Keratinocyte (primary cell): ENCODE measurements around the gene SLC7A7. TPM values are rescaled to one million over a fixed set of nuclear protein-coding genes. Genes with fewer than 3 reads are reported as not detected.

Experiments used
- DNase-seq: peaks from one replicate; pipeline ENCODE4 v3.0.0-alpha.2; 2011; ENCODE audit warnings: low read depth, missing footprints, low spot score
- FAIRE-seq: peaks from 2 replicates; lab custom pipeline; 2011; peaks lifted over from hg19 to GRCh38; lab: Jason Lieb, UNC
- H2AFZ ChIP-seq: 2 replicates; pipeline ENCODE4 v1.6.0; 2012; ENCODE audit warnings: low read length, control low read depth, inconsistent platforms; ENCODE audit not compliant: control insufficient read depth
- H3K27ac ChIP-seq: 2 replicates; pipeline ENCODE4 v1.5.1; 2011; ENCODE audit warnings: low read length; ENCODE audit not compliant: control insufficient read depth, insufficient read depth
- H3K27me3 ChIP-seq: 3 replicates; pipeline ENCODE4 v1.6.0; 2011; ENCODE audit warnings: low read length; ENCODE audit not compliant: control insufficient read depth, insufficient read depth; ENCODE audit errors: extremely low read depth
- H3K36me3 ChIP-seq, 2 experiments: 2 replicates in 1 of 2; 3 replicates in 1 of 2; pipeline ENCODE4 v1.5.1; 2011; ENCODE audit warnings: low read length in 2 of 2, mild to moderate bottlenecking in 1 of 2; ENCODE audit not compliant: control insufficient read depth in 2 of 2, insufficient read depth in 2 of 2; ENCODE audit errors: extremely low read depth in 1 of 2
- H3K4me1 ChIP-seq: 3 replicates; pipeline ENCODE4 v1.5.1; 2011; ENCODE audit warnings: low read length; ENCODE audit not compliant: control insufficient read depth, insufficient read depth; ENCODE audit errors: extremely low read depth
- H3K4me2 ChIP-seq: 3 replicates; pipeline ENCODE4 v1.6.0; 2011; ENCODE audit warnings: low read depth, low read length; ENCODE audit not compliant: control insufficient read depth, insufficient read depth; ENCODE audit errors: extremely low read depth
- H3K4me3 ChIP-seq, 3 experiments: fragments of 200-600 bp in 1 of 3; sonication (generic) in 1 of 3; 2 replicates in 2 of 3; 3 replicates in 1 of 3; pipeline ENCODE4 v1.5.1; 2011 to 2016; ENCODE audit warnings: low read length in 3 of 3, mild to moderate bottlenecking in 3 of 3, control low read depth in 2 of 3, inconsistent platforms in 1 of 3, low read depth in 1 of 3, mixed read lengths in 1 of 3, mixed run types in 1 of 3, moderate library complexity in 1 of 3; ENCODE audit not compliant: control insufficient read depth in 2 of 3, insufficient read depth in 2 of 3; ENCODE audit errors: extremely low read depth in 1 of 3
- H3K79me2 ChIP-seq: 2 replicates; pipeline ENCODE4 v1.6.0; 2012; ENCODE audit warnings: low read length; ENCODE audit not compliant: control insufficient read depth, insufficient read depth
- H3K9ac ChIP-seq: 3 replicates; pipeline ENCODE4 v1.6.0; 2011; ENCODE audit warnings: low read length; ENCODE audit not compliant: control insufficient read depth, insufficient read depth; ENCODE audit errors: extremely low read depth
- H3K9me1 ChIP-seq: 3 replicates; pipeline ENCODE4 v1.6.0; 2011; ENCODE audit warnings: low read length; ENCODE audit not compliant: control insufficient read depth, insufficient read depth; ENCODE audit errors: extremely low read depth
- H3K9me3 ChIP-seq: 2 replicates; pipeline ENCODE4 v1.5.1; 2012; ENCODE audit warnings: low read depth, low read length; ENCODE audit not compliant: control insufficient read depth
- H4K20me1 ChIP-seq: 3 replicates; pipeline ENCODE4 v1.6.0; 2011; ENCODE audit warnings: low read length; ENCODE audit not compliant: control insufficient read depth, insufficient read depth; ENCODE audit errors: extremely low read depth
- EZH2 ChIP-seq: IDR thresholded peaks from one replicate; pipeline ENCODE4 v1.6.1; 2012; ENCODE audit warnings: inconsistent platforms, mild to moderate bottlenecking, low read length, moderate library complexity
- dilution Hi-C: fragments of 300-500 bp; cut with MboI; formaldehyde crosslinking; loops from one replicate; pipeline ENCODE4 v1.7.0; 2020; ENCODE audit warnings: low sequenced_read_pairs; ENCODE audit not compliant: extremely low pct_ligation_motif_present
- polyA plus RNA-seq, 5 experiments: library from polyadenylated mRNA; depleted of rRNA in 3 of 5; stranded (reverse) in 3 of 5; stranded (forward) in 1 of 5; unstranded in 1 of 5; fragments of >200 nt; gene quantifications; 1 replicate in 1 of 5; 2 replicates in 3 of 5; 3 replicates in 1 of 5; pipeline versions ENCODE4 v1.2.1 to v1.2.3, GENCODE V29; 2011 to 2012; ENCODE audit warnings: missing spikeins in 2 of 5, low read depth in 1 of 5, low replicate concordance in 1 of 5
- small RNA-seq, 3 experiments: library from RNA; depleted of rRNA; stranded (forward); fragments of <200 nt; gene quantifications; one replicate each; pipeline ENCODE3, GENCODE V24; 2012; ENCODE audit warnings: low read depth in 3 of 3, low replicate concordance in 1 of 3; ENCODE audit not compliant: insufficient read length in 3 of 3
- TF ChIP-seq, protein P1 (sequence below), 3 experiments: IDR thresholded peaks in 1 of 3; conservative IDR thresholded peaks in 1 of 3; optimal IDR thresholded peaks in 1 of 3; 2 replicates in 2 of 3; 3 replicates in 1 of 3; pipeline versions ENCODE3 to v1.5.1; 2011; ENCODE audit warnings: low read length in 3 of 3, mild to moderate bottlenecking in 3 of 3, moderate library complexity in 2 of 3, control low read depth in 1 of 3, inconsistent platforms in 1 of 3; ENCODE audit not compliant: insufficient read depth in 2 of 3; ENCODE audit errors: extremely low read depth in 1 of 3

The SLC7A7 gene
- polyA plus RNA-seq, 1 donor (not counting 4 experiments of a cell fraction or from before 2014, with no cell fraction given): 0.20 TPM

DNA sequence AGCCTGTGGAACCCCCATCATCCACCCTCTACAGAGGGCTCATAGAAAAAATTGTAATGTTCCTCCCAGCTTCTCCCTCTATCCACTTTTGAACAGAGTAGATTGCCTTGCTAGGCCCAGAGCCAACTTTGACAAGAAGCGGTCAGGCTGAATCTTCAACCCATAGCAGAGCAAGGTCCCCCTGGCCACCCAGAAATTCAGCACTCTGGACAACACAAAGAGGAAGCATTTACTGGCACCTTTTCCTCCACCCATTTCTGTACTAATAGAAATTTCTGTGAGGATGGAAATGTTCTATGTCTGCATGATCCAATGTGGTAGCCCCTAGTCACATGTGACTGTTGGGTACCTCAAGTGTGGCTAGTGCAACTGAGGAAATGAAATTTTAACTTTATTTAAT is 91.4 kb downstream of the SLC7A7 start:
- FAIRE-seq (no peak), DNase-seq (no peak)

More for the DNA sequence above, 91.4 kb downstream of the SLC7A7 start:
- H3K27ac ChIP-seq: no peak overlapping the region
- no peaks in the 10 kb centered on the region for H3K9me1 ChIP-seq
- no peaks in the 10 kb centered on the region for H3K4me1 ChIP-seq
- no peaks in the 10 kb centered on the region for H3K36me3 ChIP-seq
- no peaks in the 10 kb centered on the region for H4K20me1 ChIP-seq
- peaks cover 10% of the 10 kb centered on the region for H3K27me3 ChIP-seq
- no peak for TF ChIP-seq EZH2
- TF ChIP-seq, protein P1, sequence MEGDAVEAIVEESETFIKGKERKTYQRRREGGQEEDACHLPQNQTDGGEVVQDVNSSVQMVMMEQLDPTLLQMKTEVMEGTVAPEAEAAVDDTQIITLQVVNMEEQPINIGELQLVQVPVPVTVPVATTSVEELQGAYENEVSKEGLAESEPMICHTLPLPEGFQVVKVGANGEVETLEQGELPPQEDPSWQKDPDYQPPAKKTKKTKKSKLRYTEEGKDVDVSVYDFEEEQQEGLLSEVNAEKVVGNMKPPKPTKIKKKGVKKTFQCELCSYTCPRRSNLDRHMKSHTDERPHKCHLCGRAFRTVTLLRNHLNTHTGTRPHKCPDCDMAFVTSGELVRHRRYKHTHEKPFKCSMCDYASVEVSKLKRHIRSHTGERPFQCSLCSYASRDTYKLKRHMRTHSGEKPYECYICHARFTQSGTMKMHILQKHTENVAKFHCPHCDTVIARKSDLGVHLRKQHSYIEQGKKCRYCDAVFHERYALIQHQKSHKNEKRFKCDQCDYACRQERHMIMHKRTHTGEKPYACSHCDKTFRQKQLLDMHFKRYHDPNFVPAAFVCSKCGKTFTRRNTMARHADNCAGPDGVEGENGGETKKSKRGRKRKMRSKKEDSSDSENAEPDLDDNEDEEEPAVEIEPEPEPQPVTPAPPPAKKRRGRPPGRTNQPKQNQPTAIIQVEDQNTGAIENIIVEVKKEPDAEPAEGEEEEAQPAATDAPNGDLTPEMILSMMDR (optimal IDR thresholded peaks at IDR 0.05 in 1 of 3, IDR thresholded peaks at IDR 0.05 in 1 of 3, conservative IDR thresholded peaks at IDR 0.05 in 1 of 3; ENCODE audit: extremely low read depth in 1 of 3, insufficient read depth in 2 of 3, low read length in 3 of 3): no peak
- H3K79me2 ChIP-seq: no peaks in the 10 kb centered on the region
- dilution Hi-C loops: no loop called here
- H2AFZ ChIP-seq: no peak overlapping the region
- H3K4me3 ChIP-seq: no peak overlapping the region
- H3K9ac ChIP-seq: no peak overlapping the region
- H3K4me2 ChIP-seq: no peak overlapping the region
- H3K9me3 ChIP-seq: no peaks in the 10 kb centered on the region

Small RNAs within 50 kb of the gene (small RNA-seq; reads per million reads assigned to genes)
- gene RF00019: 0 reads per million in 3 experiments
- gene RF00588: 0 reads per million in 3 experiments

Other genes starting within 250 kb of the SLC7A7 start
- 351 to 437 TPM (median 369 TPM) in 3 replicates for gene DAD1, start 226.2 kb downstream of the SLC7A7 start, polyA plus RNA-seq
- 13.9 to 28.3 TPM (median 17.7 TPM) in 3 replicates for gene ABHD4, start 217.1 kb downstream of the SLC7A7 start, polyA plus RNA-seq
- gene OR6J1, start 171.1 kb downstream of the SLC7A7 start, polyA plus RNA-seq: not detected in 3 replicates
- 129 to 150 TPM (median 130 TPM) in 3 replicates for gene OXA1L, start 48.7 kb downstream of the SLC7A7 start, polyA plus RNA-seq
- 56.0 to 104 TPM (median 82.0 TPM) in 3 replicates for gene MRPL52, start 14.5 kb upstream of the SLC7A7 start, polyA plus RNA-seq
- 185 to 355 TPM (median 246 TPM) in 3 replicates for gene MMP14, start 21.1 kb upstream of the SLC7A7 start, polyA plus RNA-seq
- 36.7 to 79.4 TPM (median 62.5 TPM) in 3 replicates for gene LRP10, start 56.3 kb upstream of the SLC7A7 start, polyA plus RNA-seq
- gene REM2, start 67.8 kb upstream of the SLC7A7 start, polyA plus RNA-seq: 0.04 to 0.06 TPM (median 0.05 TPM) in 3 replicates
- 36.9 to 73.8 TPM (median 50.8 TPM) in 3 replicates for gene RBM23, start 103.7 kb upstream of the SLC7A7 start, polyA plus RNA-seq
- gene PRMT5, start 113.9 kb upstream of the SLC7A7 start, polyA plus RNA-seq: 241 to 271 TPM (median 266 TPM) in 3 replicates
- gene HAUS4, start 141.7 kb upstream of the SLC7A7 start, polyA plus RNA-seq: 16.6 to 25.5 TPM (median 23.6 TPM) in 3 replicates
- 128 to 206 TPM (median 157 TPM) in 3 replicates for gene AJUBA, start 167.1 kb upstream of the SLC7A7 start, polyA plus RNA-seq
- gene C14orf93, start 194.7 kb upstream of the SLC7A7 start, polyA plus RNA-seq: 6.4 to 8.5 TPM (median 7.7 TPM) in 3 replicates
- 285 to 349 TPM (median 292 TPM) in 3 replicates for gene PSMB5, start 219.5 kb upstream of the SLC7A7 start, polyA plus RNA-seq
- not detected in 3 replicates for gene PSMB11, start 226.8 kb upstream of the SLC7A7 start, polyA plus RNA-seq
- 3.5 to 5.8 TPM (median 3.9 TPM) in 3 replicates for gene CDH24, start 242.1 kb upstream of the SLC7A7 start, polyA plus RNA-seq